C4-2B (cell line): ENCODE data around the gene OPRL1.

Experiments
- CTCF ChIP-seq: fragments of 450-650 bp; conservative IDR thresholded peaks from 2 replicates; pipeline ENCODE4 v1.5.1; 2017; ENCODE audit warnings: mild to moderate bottlenecking
- ZFX ChIP-seq: fragments of 450-650 bp; IDR thresholded peaks from 2 replicates; pipeline ENCODE4 v1.6.1; 2017

GRCh38 chr20:64109831-64110391 lies 30.0 kb downstream of the OPRL1 start:
- TF ChIP-seq CTCF (no peak), ZFX (no peak)
